Hepatocyte (in vitro differentiated cells): ENCODE results near the gene RCN1.

Experiments used
- CTCF ChIP-seq: fragments of 200-600 bp; sonication (generic); IDR thresholded peaks from 2 replicates; pipeline ENCODE4 v1.5.1; 2016; ENCODE audit warnings: antibody characterized with exemption, mild to moderate bottlenecking; ENCODE audit not compliant: poor library complexity
- EZH2 ChIP-seq: fragments of 200-600 bp; sonication (generic); IDR thresholded peaks from 2 replicates; pipeline ENCODE4 v1.6.1; 2016; ENCODE audit warnings: antibody characterized with exemption, mild to moderate bottlenecking, borderline replicate concordance
- EZH2phosphoT487 ChIP-seq: fragments of 200-600 bp; sonication (generic); IDR thresholded peaks from one replicate; pipeline ENCODE4 v1.6.1; 2018; ENCODE audit warnings: antibody characterized with exemption, mild to moderate bottlenecking, low read depth, moderate library complexity; ENCODE audit not compliant: unreplicated experiment, severe bottlenecking

GRCh38 chr11:32137869-32138268 is 47.0 kb downstream of the RCN1 start:
- no peak for TF ChIP-seq CTCF
- TF ChIP-seq EZH2 = no peak
- no peak for TF ChIP-seq EZH2phosphoT487
